Immature natural killer cell (primary cell): ENCODE results near the gene ACTN4. TPM values are rescaled to one million over a fixed set of nuclear protein-coding genes. Genes with fewer than 3 reads are reported as not detected.

Experiments
- DNase-seq, 3 donors: peaks; one replicate each; pipeline ENCODE4 v3.0.0; 2022; ENCODE audit warnings: mixed read lengths in 1 of 3
- H3K27ac Mint-ChIP-seq, 6 donors: one replicate each; pipeline ENCODE4 v1.8.0; 2020; ENCODE audit warnings: mixed read lengths in 6 of 6, mild to moderate bottlenecking in 5 of 6, inconsistent platforms in 4 of 6, moderate library complexity in 3 of 6
- H3K27me3 Mint-ChIP-seq, 3 donors: one replicate each; pipeline ENCODE4 v1.8.0; 2020 to 2021; ENCODE audit warnings: low read depth in 3 of 3, mild to moderate bottlenecking in 3 of 3, mixed read lengths in 3 of 3, moderate library complexity in 3 of 3, inconsistent platforms in 1 of 3
- H3K36me3 Mint-ChIP-seq, 3 donors: one replicate each; pipeline ENCODE4 v1.8.0; 2020; ENCODE audit warnings: mixed read lengths in 3 of 3, inconsistent platforms in 2 of 3, mild to moderate bottlenecking in 2 of 3
- H3K4me1 Mint-ChIP-seq, 2 donors: one replicate each; pipeline ENCODE4 v1.8.0; 2020; ENCODE audit warnings: inconsistent platforms in 2 of 2, mild to moderate bottlenecking in 2 of 2, mixed read lengths in 2 of 2, moderate library complexity in 1 of 2
- H3K4me3 Mint-ChIP-seq, 5 donors: one replicate each; pipeline ENCODE4 v1.8.0; 2020; ENCODE audit warnings: mild to moderate bottlenecking in 5 of 5, mixed read lengths in 5 of 5, inconsistent platforms in 3 of 5, moderate library complexity in 3 of 5
- H3K9me3 Mint-ChIP-seq, 6 donors: one replicate each; pipeline ENCODE4 v1.8.0; 2020; ENCODE audit warnings: mild to moderate bottlenecking in 6 of 6, mixed read lengths in 6 of 6, inconsistent platforms in 4 of 6, moderate library complexity in 3 of 6
- polyA plus RNA-seq, 3 donors: library from polyadenylated mRNA; unstranded; fragments of 300-500 nt; fragmentation: Illumina TruSeq; gene quantifications; one replicate each; pipeline ENCODE4 v1.2.3, GENCODE V29; 2021

Gene ACTN4
- polyA plus RNA-seq, 3 donors from 2014 or later: 8.5 to 68.3 (median 17.4) TPM

GRCh38 chr19:38700350-38700901, 53.0 kb downstream of the ACTN4 start:
- Mint-ChIP-seq H3K4me1 (peaks cover 60 to 63% of the 10 kb centered on the region in 2 donors), H3K4me3 (no peak overlapping the region), H3K9me3 (peaks cover 0 to 2% (median 0%) of the 10 kb centered on the region in 6 donors), H3K36me3 (no peaks in the 10 kb centered on the region), H3K27ac (peak overlapping the region in 5 of 6 donors; percentile 35 to 99 (median 48)), H3K27me3 (peaks cover 0 to 15% (median 4%) of the 10 kb centered on the region in 3 donors)
- DNase-seq: no peak

- peaks cover 0 to 15% (median 3%) of the 10 kb centered on the region in 3 donors for H3K27me3 Mint-ChIP-seq
- no peak overlapping the region for H3K4me3 Mint-ChIP-seq
- H3K36me3 Mint-ChIP-seq: no peaks in the 10 kb centered on the region
- H3K27ac Mint-ChIP-seq: peak overlapping the region in 3 of 6 donors; percentile 36 to 71 (median 44)
- DNase-seq: no peak
- peaks cover 55 to 57% of the 10 kb centered on the region in 2 donors for H3K4me1 Mint-ChIP-seq
- H3K9me3 Mint-ChIP-seq: peaks cover 0 to 2% (median 0%) of the 10 kb centered on the region in 6 donors
Measured at GRCh38 chr19:38700902-38701454, 53.5 kb downstream of the ACTN4 start.

GRCh38 chr19:38701455-38702063, 54.1 kb downstream of the ACTN4 start:
- no peak for DNase-seq
- peaks cover 0 to under 1% (median 0%) of the 10 kb centered on the region in 3 donors for H3K36me3 Mint-ChIP-seq
- no peak overlapping the region for H3K4me3 Mint-ChIP-seq
- peaks cover 0 to 2% (median 0%) of the 10 kb centered on the region in 6 donors for H3K9me3 Mint-ChIP-seq
- H3K4me1 Mint-ChIP-seq: peaks cover 51% of the 10 kb centered on the region in 2 donors
- peaks cover 0 to 14% (median 3%) of the 10 kb centered on the region in 3 donors for H3K27me3 Mint-ChIP-seq
- H3K27ac Mint-ChIP-seq: peak overlapping the region in 1 of 6 donors; percentile 36

GRCh38 chr19:38702278-38702677, 54.8 kb downstream of the ACTN4 start:
- no peaks in the 10 kb centered on the region for H3K9me3 Mint-ChIP-seq
- H3K4me1 Mint-ChIP-seq: peaks cover 48 to 49% of the 10 kb centered on the region in 2 donors
- H3K27ac Mint-ChIP-seq: peak overlapping the region in 2 of 6 donors; percentile 39 to 40
- no peak overlapping the region for H3K4me3 Mint-ChIP-seq
- peaks cover 0 to 8% (median 0%) of the 10 kb centered on the region in 3 donors for H3K36me3 Mint-ChIP-seq
- H3K27me3 Mint-ChIP-seq: peaks cover 0 to 9% (median 3%) of the 10 kb centered on the region in 3 donors
- no peak for DNase-seq

- peak overlapping the region in 2 of 6 donors; percentile 19 to 40 for H3K27ac Mint-ChIP-seq
- no peak overlapping the region for H3K4me3 Mint-ChIP-seq
- peaks cover 0 to 14% (median 5%) of the 10 kb centered on the region in 3 donors for H3K36me3 Mint-ChIP-seq
- H3K27me3 Mint-ChIP-seq: peaks cover 0 to 6% (median 3%) of the 10 kb centered on the region in 3 donors
- peaks cover 35 to 38% of the 10 kb centered on the region in 2 donors for H3K4me1 Mint-ChIP-seq
- no peaks in the 10 kb centered on the region for H3K9me3 Mint-ChIP-seq
- DNase-seq: no peak
Measured at GRCh38 chr19:38703509-38703908, 56.1 kb downstream of the ACTN4 start.

GRCh38 chr19:38704488-38705026, 57.1 kb downstream of the ACTN4 start:
- Mint-ChIP-seq H3K36me3 (peaks cover 0 to 19% (median 5%) of the 10 kb centered on the region in 3 donors), H3K4me3 (no peak overlapping the region)

GRCh38 chr19:38705197-38706019, 58.0 kb downstream of the ACTN4 start:
- Mint-ChIP-seq H3K4me1 (peaks cover 18 to 19% of the 10 kb centered on the region in 2 donors), H3K36me3 (peaks cover 3 to 21% (median 7%) of the 10 kb centered on the region in 3 donors), H3K27me3 (peaks cover 0 to 4% (median 3%) of the 10 kb centered on the region in 3 donors), H3K4me3 (no peak overlapping the region), H3K27ac (peak overlapping the region in 4 of 6 donors; percentile 9 to 65 (median 26)), H3K9me3 (no peaks in the 10 kb centered on the region)
- no peak for DNase-seq

More at GRCh38 chr19:38704488-38705026, 57.1 kb downstream of the ACTN4 start:
- no peaks in the 10 kb centered on the region for H3K9me3 Mint-ChIP-seq
- peaks cover 0 to 4% (median 3%) of the 10 kb centered on the region in 3 donors for H3K27me3 Mint-ChIP-seq
- DNase-seq: no peak
- H3K4me1 Mint-ChIP-seq: peaks cover 25 to 27% of the 10 kb centered on the region in 2 donors
- peak overlapping the region in 5 of 6 donors; percentile 31 to 87 (median 72) for H3K27ac Mint-ChIP-seq

GRCh38 chr19:38706792-38707511, 59.5 kb downstream of the ACTN4 start:
- H3K27ac Mint-ChIP-seq: peak overlapping the region in 3 of 6 donors; percentile 48 to 69 (median 58)
- H3K36me3 Mint-ChIP-seq: peaks cover 6 to 26% (median 9%) of the 10 kb centered on the region in 3 donors

GRCh38 chr19:38707512-38708114, 60.2 kb downstream of the ACTN4 start:
- H3K4me1 Mint-ChIP-seq: peaks cover 14 to 15% of the 10 kb centered on the region in 2 donors
- peaks cover 6 to 26% (median 9%) of the 10 kb centered on the region in 3 donors for H3K36me3 Mint-ChIP-seq
- H3K27ac Mint-ChIP-seq: peak overlapping the region in 3 of 6 donors; percentile 7 to 69 (median 58)
- no peak for DNase-seq
- no peak overlapping the region for H3K4me3 Mint-ChIP-seq
- no peaks in the 10 kb centered on the region for H3K9me3 Mint-ChIP-seq
- H3K27me3 Mint-ChIP-seq: peaks cover 0 to 3% (median 2%) of the 10 kb centered on the region in 3 donors

More at GRCh38 chr19:38706792-38707511, 59.5 kb downstream of the ACTN4 start:
- no peaks in the 10 kb centered on the region for H3K9me3 Mint-ChIP-seq
- peaks cover 0 to 6% (median 3%) of the 10 kb centered on the region in 3 donors for H3K27me3 Mint-ChIP-seq
- no peak for DNase-seq
- H3K4me3 Mint-ChIP-seq: no peak overlapping the region
- peaks cover 14 to 15% of the 10 kb centered on the region in 2 donors for H3K4me1 Mint-ChIP-seq

GRCh38 chr19:38708413-38709024, 61.1 kb downstream of the ACTN4 start:
- peaks cover 14 to 15% of the 10 kb centered on the region in 2 donors for H3K4me1 Mint-ChIP-seq
- no peak overlapping the region for H3K4me3 Mint-ChIP-seq
- H3K9me3 Mint-ChIP-seq: no peaks in the 10 kb centered on the region
- H3K27me3 Mint-ChIP-seq: peaks cover 0 to 3% (median 2%) of the 10 kb centered on the region in 3 donors
- H3K36me3 Mint-ChIP-seq: peaks cover 6 to 27% (median 10%) of the 10 kb centered on the region in 3 donors
- peak overlapping the region in 3 of 6 donors; percentile 23 to 77 (median 73) for H3K27ac Mint-ChIP-seq
- no peak for DNase-seq

GRCh38 chr19:38709119-38709518, 61.7 kb downstream of the ACTN4 start:
- H3K4me3 Mint-ChIP-seq: no peak overlapping the region
- peaks cover under 1 to 3% (median 2%) of the 10 kb centered on the region in 3 donors for H3K27me3 Mint-ChIP-seq
- H3K9me3 Mint-ChIP-seq: no peaks in the 10 kb centered on the region
- peak overlapping the region in 3 of 6 donors; percentile 40 to 73 (median 43) for H3K27ac Mint-ChIP-seq
- peaks cover 15 to 16% of the 10 kb centered on the region in 2 donors for H3K4me1 Mint-ChIP-seq
- H3K36me3 Mint-ChIP-seq: peaks cover 6 to 32% (median 12%) of the 10 kb centered on the region in 3 donors
- no peak for DNase-seq
